ENCODE measurements around the gene MREG.

- TF ChIP-seq YY1 (IDR thresholded peaks at IDR 0.05; ENCODE audit: insufficient read depth, insufficient read length): no peak
- TF ChIP-seq ZNF274 (IDR thresholded peaks at IDR 0.05; ENCODE audit: low read depth, low read length): no peak
Measured at GRCh38 chr2:216029416-216030129, 16.2 kb upstream of the MREG start.

Measured in NT2/D1 (cell line).